ENCODE data around the gene UQCR11. TPM values are rescaled to one million over a fixed set of nuclear protein-coding genes. Genes with fewer than 3 reads are reported as not detected.

The UQCR11 gene
- total and polyA plus RNA-seq, 2 donors (not counting 3 experiments of a cell fraction or from before 2014, with no cell fraction given), result 165 to 210 TPM

GRCh38 chr19:1553415-1553814 is 51.8 kb downstream of the UQCR11 start:
- no peaks in the 10 kb centered on the region for H3K9me1 ChIP-seq (replicated peaks; ENCODE audit: control insufficient read depth, extremely low read depth, insufficient read depth, low read length)
- peaks cover 10% of the 10 kb centered on the region in 2 experiments for H3K36me3 ChIP-seq (ENCODE audit: control insufficient read depth in 2 of 2, extremely low read depth in 1 of 2, insufficient read depth in 2 of 2, low read length in 2 of 2)
- POLR2A ChIA-PET, result no interaction called here
- no peaks in the 10 kb centered on the region for H3K4me1 ChIP-seq (ENCODE audit: control insufficient read depth, extremely low read depth, insufficient read depth, low read length)
- H3K27ac ChIP-seq (ENCODE audit: insufficient read depth, low read depth, low read length), result no peak overlapping the region
- peaks cover 11% of the 10 kb centered on the region for H3K79me2 ChIP-seq (ENCODE audit: control insufficient read depth, insufficient read depth, low read length)
- DNase-seq (ENCODE audit: low read depth, low spot score), result no peak
- no peak overlapping the region for H3K9ac ChIP-seq (replicated peaks; ENCODE audit: extremely low read depth, insufficient read depth, low read length)
- dilution Hi-C loops (cut with MboI; ENCODE audit: extremely low pct_ligation_motif_present, low sequenced_read_pairs), result no loop called here
- H3K9me3 ChIP-seq (replicated peaks; ENCODE audit: control insufficient read depth, insufficient read depth, low read length), result no peaks in the 10 kb centered on the region
- no peak overlapping the region for H3K4me2 ChIP-seq (ENCODE audit: insufficient read depth, low read length)
- intact Hi-C loops (cut with micrococcal nuclease), result no loop called here
- H2AFZ ChIP-seq (ENCODE audit: low read depth, low read length), result no peak overlapping the region
- no TSS peak for BruUV-seq (replicated peaks)
- TF ChIP-seq JUN (IDR thresholded peaks at IDR 0.05; ENCODE audit: borderline replicate concordance, insufficient read depth, insufficient read length, low read depth), result no peak
- no peak for TF ChIP-seq FOS (IDR thresholded peaks at IDR 0.05; ENCODE audit: borderline replicate concordance, insufficient read depth, low read length)
- no peak for TF ChIP-seq GATA2 (IDR thresholded peaks at IDR 0.05; ENCODE audit: insufficient read depth, insufficient read length, low read depth, low read length)
- no peak for TF ChIP-seq POLR2AphosphoS5 (IDR thresholded peaks at IDR 0.05; ENCODE audit: insufficient read depth, low read depth, low read length)
- TF ChIP-seq POLR2A (IDR thresholded peaks at IDR 0.05; ENCODE audit: low read depth, low read length), result no peak
- no peak for TF ChIP-seq MAX (IDR thresholded peaks at IDR 0.05; ENCODE audit: insufficient read depth, insufficient read length)
- no peak for TF ChIP-seq EZH2 (IDR thresholded peaks at IDR 0.05; ENCODE audit: borderline replicate concordance, low read depth, low read length, severe bottlenecking)
- TF ChIP-seq MYC (IDR thresholded peaks at IDR 0.05; ENCODE audit: low read depth, low read length), result no peak
- no peak for TF ChIP-seq CTCF (IDR thresholded peaks at IDR 0.05; ENCODE audit: extremely low read depth in 1 of 2, insufficient read depth in 1 of 2, low read depth in 1 of 2, low read length in 2 of 2)
- no peaks in the 10 kb centered on the region for H3K27me3 ChIP-seq (ENCODE audit: control insufficient read depth in 2 of 2, insufficient read depth in 2 of 2, low read length in 2 of 2)
- H4K20me1 ChIP-seq (replicated peaks; ENCODE audit: control insufficient read depth, extremely low read depth, insufficient read depth, low read length), result no peaks in the 10 kb centered on the region
- CTCF ChIA-PET, result no interaction called here
- no peak for FAIRE-seq
- no peak overlapping the region for H3K4me3 ChIP-seq (replicated peaks in 1 of 3; ENCODE audit: insufficient read depth in 1 of 3, low read depth in 1 of 3, low read length in 3 of 3)
